Calu3 (cell line): ENCODE measurements around the gene HS3ST6. TPM values are rescaled to one million over a fixed set of nuclear protein-coding genes. Genes with fewer than 3 reads are reported as not detected.

ENCODE experiments used
- BruUV-seq: library from RNA; stranded (reverse); fragments of 400-500 nt; replicated peaks from 2 replicates; lab custom pipeline; 2021; lab: Mats Ljungman, UMichigan
- CTCF ChIA-PET: fragments of 300-600 bp; sonication (Branson Sonifier 250); formaldehyde crosslinking; loops from one replicate; lab custom pipeline; 2022; ENCODE audit warnings: antibody characterized with exemption; lab: Charles Lee
- DNase-seq: peaks from one replicate; pipeline ENCODE4 v3.0.0; 2022
- H3K27ac Mint-ChIP-seq: one replicate; pipeline ENCODE4 v1.8.0; 2022; ENCODE audit warnings: mixed read lengths; ENCODE audit not compliant: unreplicated experiment
- H3K27me3 Mint-ChIP-seq: one replicate; pipeline ENCODE4 v1.8.0; 2022; ENCODE audit warnings: mixed read lengths; ENCODE audit not compliant: unreplicated experiment
- H3K36me3 Mint-ChIP-seq: one replicate; pipeline ENCODE4 v1.8.0; 2022; ENCODE audit warnings: mild to moderate bottlenecking, moderate library complexity, mixed read lengths; ENCODE audit not compliant: insufficient read depth, unreplicated experiment
- H3K4me1 Mint-ChIP-seq: one replicate; pipeline ENCODE4 v1.8.0; 2022; ENCODE audit warnings: mild to moderate bottlenecking, low read depth, mixed read lengths; ENCODE audit not compliant: unreplicated experiment
- H3K4me3 Mint-ChIP-seq: one replicate; pipeline ENCODE4 v1.8.0; 2022; ENCODE audit warnings: mild to moderate bottlenecking, low read depth, moderate library complexity, mixed read lengths; ENCODE audit not compliant: unreplicated experiment
- H3K9me3 Mint-ChIP-seq: one replicate; pipeline ENCODE4 v1.8.0; 2022; ENCODE audit warnings: low read depth, mixed read lengths; ENCODE audit not compliant: unreplicated experiment
- CTCF ChIP-seq: fragments of 200-600 bp; IDR thresholded peaks from one replicate; pipeline ENCODE4 v1.8.0; 2022; ENCODE audit warnings: antibody characterized with exemption; ENCODE audit not compliant: unreplicated experiment
- intact Hi-C: fragments of 100-400 bp; cut with micrococcal nuclease; formaldehyde crosslinking; loops from one replicate; pipeline ENCODE4 v1.10.0; 2022; ENCODE audit not compliant: unreplicated experiment
- total RNA-seq: library from RNA; stranded (reverse); gene quantifications from 2 replicates; pipeline ENCODE4 v1.2.3, GENCODE V29; 2022

The HS3ST6 gene
- total RNA-seq, 1 experiment from 2014 or later: not detected

- intact Hi-C loops: no loop called here
- DNase-seq: no peak
- H3K4me3 Mint-ChIP-seq: no peak overlapping the region
- TF ChIP-seq CTCF: no peak
- peaks cover 65% of the 10 kb centered on the region for H3K27me3 Mint-ChIP-seq
- H3K9me3 Mint-ChIP-seq: no peaks in the 10 kb centered on the region
- no TSS peak for BruUV-seq
- peaks cover 23% of the 10 kb centered on the region for H3K4me1 Mint-ChIP-seq
- peaks cover 6% of the 10 kb centered on the region for H3K36me3 Mint-ChIP-seq
- H3K27ac Mint-ChIP-seq: no peak overlapping the region
- CTCF ChIA-PET: no interaction called here
These were observed 2.2 kb downstream of the HS3ST6 start for GRCh38 chr16:1915732-1916639.

GRCh38 chr16:1914988-1915387, 3.2 kb downstream of the HS3ST6 start:
- H3K36me3 Mint-ChIP-seq: no peaks in the 10 kb centered on the region
- H3K27me3 Mint-ChIP-seq: peaks cover 55% of the 10 kb centered on the region
- intact Hi-C loops: no loop called here
- peaks cover 15% of the 10 kb centered on the region for H3K4me1 Mint-ChIP-seq
- CTCF ChIA-PET: no interaction called here
- TF ChIP-seq CTCF: no peak
- DNase-seq: no peak
- no peaks in the 10 kb centered on the region for H3K9me3 Mint-ChIP-seq
- H3K27ac Mint-ChIP-seq: no peak overlapping the region
- BruUV-seq: no TSS peak
- H3K4me3 Mint-ChIP-seq: no peak overlapping the region

GRCh38 chr16:1914084-1914608, 4.1 kb downstream of the HS3ST6 start:
- Mint-ChIP-seq H3K27me3 (peaks cover 49% of the 10 kb centered on the region), H3K4me1 (peaks cover 15% of the 10 kb centered on the region), H3K9me3 (no peaks in the 10 kb centered on the region), H3K36me3 (no peaks in the 10 kb centered on the region), H3K4me3 (no peak overlapping the region), H3K27ac (peak overlapping the region; percentile 42)
- no peak for TF ChIP-seq CTCF
- no TSS peak for BruUV-seq
- DNase-seq: no peak
- CTCF ChIA-PET: no interaction called here
- intact Hi-C loops: no loop called here

- H3K27ac Mint-ChIP-seq: peak overlapping the region; percentile 42
- no peak for TF ChIP-seq CTCF
- no peak overlapping the region for H3K4me3 Mint-ChIP-seq
- no peaks in the 10 kb centered on the region for H3K36me3 Mint-ChIP-seq
- no TSS peak for BruUV-seq
- peaks cover 21% of the 10 kb centered on the region for H3K4me1 Mint-ChIP-seq
- no peaks in the 10 kb centered on the region for H3K9me3 Mint-ChIP-seq
- intact Hi-C loops: no loop called here
- H3K27me3 Mint-ChIP-seq: peaks cover 49% of the 10 kb centered on the region
- peak; percentile 90 for DNase-seq
- CTCF ChIA-PET: interaction anchor here (0.6 kb wide), 1 partner anchor 22 kb away, joined by 4 read pairs; no protein-coding TSS in a partner anchor
These were observed 4.7 kb downstream of the HS3ST6 start for GRCh38 chr16:1913327-1914083.
